ENCODE data around the gene KLF18.

- TF ChIP-seq CTCF (IDR thresholded peaks at IDR 0.05; ENCODE audit: low read depth, low read length), result no peak
- TF ChIP-seq EZH2phosphoT487 (IDR thresholded peaks at IDR 0.05; ENCODE audit: low read depth), result no peak
These were observed 47.4 kb downstream of the KLF18 start for GRCh38 chr1:44094047-44094446.
